HL-60 (cell line): ENCODE results near the gene MAGED2.
"Not testable (repeated sequence)": the region's sequence is repeated elsewhere in the genome, so short reads cannot be mapped to it uniquely, and the experiment has no call there.

Source experiments
- DNase-seq, 2 experiments: peaks; one replicate each; pipeline ENCODE4 v3.0.0-alpha.2; 2010 to 2020; ENCODE audit warnings: low read depth in 1 of 2, low spot score in 1 of 2
- H3K27ac ChIP-seq: fragments of 250-450 bp; sonication (Bioruptor Pico); replicated peaks from 2 replicates; pipeline ENCODE4 v1.5.1; 2020; ENCODE audit warnings: mild to moderate bottlenecking, moderate library complexity
- H3K27me3 ChIP-seq: fragments of 250-450 bp; sonication (Bioruptor Pico); 2 replicates; pipeline ENCODE4 v1.5.1; 2021; ENCODE audit warnings: mild to moderate bottlenecking, moderate library complexity; ENCODE audit not compliant: insufficient read depth, poor library complexity, severe bottlenecking
- H3K4me3 ChIP-seq: replicated peaks from 2 replicates; pipeline ENCODE4 v1.5.1; 2011; ENCODE audit warnings: mild to moderate bottlenecking, control low read depth, low read length; ENCODE audit not compliant: insufficient read depth
- CTCF ChIP-seq: IDR thresholded peaks from one replicate; pipeline ENCODE4 v1.5.1; 2011; ENCODE audit warnings: low read length, control low read depth, inconsistent platforms; ENCODE audit not compliant: insufficient read depth
- GABPA ChIP-seq: IDR thresholded peaks from 2 replicates; pipeline ENCODE4 v1.6.1; 2012; ENCODE audit warnings: low read depth
- POLR2AphosphoS5 ChIP-seq: IDR thresholded peaks from 2 replicates; pipeline ENCODE4 v1.6.1; 2012; ENCODE audit warnings: low read depth
- SPI1 ChIP-seq: IDR thresholded peaks from 2 replicates; pipeline ENCODE4 v1.6.1; 2012; ENCODE audit warnings: low read depth, mild to moderate bottlenecking, borderline replicate concordance
- long read RNA-seq: library from polyadenylated mRNA; unstranded; transcript quantifications from one replicate; pipeline ENCODE4 v2.0.0, GENCODE V29; 2020
- TF ChIP-seq, protein P1 (sequence below): IDR thresholded peaks from 2 replicates; pipeline ENCODE4 v1.6.1; 2012; ENCODE audit warnings: low read depth; ENCODE audit not compliant: insufficient replicate concordance

The MAGED2 gene, protein sequence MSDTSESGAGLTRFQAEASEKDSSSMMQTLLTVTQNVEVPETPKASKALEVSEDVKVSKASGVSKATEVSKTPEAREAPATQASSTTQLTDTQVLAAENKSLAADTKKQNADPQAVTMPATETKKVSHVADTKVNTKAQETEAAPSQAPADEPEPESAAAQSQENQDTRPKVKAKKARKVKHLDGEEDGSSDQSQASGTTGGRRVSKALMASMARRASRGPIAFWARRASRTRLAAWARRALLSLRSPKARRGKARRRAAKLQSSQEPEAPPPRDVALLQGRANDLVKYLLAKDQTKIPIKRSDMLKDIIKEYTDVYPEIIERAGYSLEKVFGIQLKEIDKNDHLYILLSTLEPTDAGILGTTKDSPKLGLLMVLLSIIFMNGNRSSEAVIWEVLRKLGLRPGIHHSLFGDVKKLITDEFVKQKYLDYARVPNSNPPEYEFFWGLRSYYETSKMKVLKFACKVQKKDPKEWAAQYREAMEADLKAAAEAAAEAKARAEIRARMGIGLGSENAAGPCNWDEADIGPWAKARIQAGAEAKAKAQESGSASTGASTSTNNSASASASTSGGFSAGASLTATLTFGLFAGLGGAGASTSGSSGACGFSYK
- long read RNA-seq, transcript MAGED2-207 (12 exons, 2,026 nt), result major isoform, 41 of 200 reads
- long read RNA-seq, transcript MAGED2-204 (13 exons, 2,048 nt), result minor isoform, 19 of 200 reads
- long read RNA-seq, transcript MAGED2-201 (12 exons, 1,958 nt), result minor isoform, 12 of 200 reads
- long read RNA-seq, partial matches to known transcripts, result 16 of 200 reads
- long read RNA-seq, other reads (novel, unspliced or antisense), result 111 of 200 reads

- no peak for TF ChIP-seq POLR2AphosphoS5
- TF ChIP-seq, protein P1, sequence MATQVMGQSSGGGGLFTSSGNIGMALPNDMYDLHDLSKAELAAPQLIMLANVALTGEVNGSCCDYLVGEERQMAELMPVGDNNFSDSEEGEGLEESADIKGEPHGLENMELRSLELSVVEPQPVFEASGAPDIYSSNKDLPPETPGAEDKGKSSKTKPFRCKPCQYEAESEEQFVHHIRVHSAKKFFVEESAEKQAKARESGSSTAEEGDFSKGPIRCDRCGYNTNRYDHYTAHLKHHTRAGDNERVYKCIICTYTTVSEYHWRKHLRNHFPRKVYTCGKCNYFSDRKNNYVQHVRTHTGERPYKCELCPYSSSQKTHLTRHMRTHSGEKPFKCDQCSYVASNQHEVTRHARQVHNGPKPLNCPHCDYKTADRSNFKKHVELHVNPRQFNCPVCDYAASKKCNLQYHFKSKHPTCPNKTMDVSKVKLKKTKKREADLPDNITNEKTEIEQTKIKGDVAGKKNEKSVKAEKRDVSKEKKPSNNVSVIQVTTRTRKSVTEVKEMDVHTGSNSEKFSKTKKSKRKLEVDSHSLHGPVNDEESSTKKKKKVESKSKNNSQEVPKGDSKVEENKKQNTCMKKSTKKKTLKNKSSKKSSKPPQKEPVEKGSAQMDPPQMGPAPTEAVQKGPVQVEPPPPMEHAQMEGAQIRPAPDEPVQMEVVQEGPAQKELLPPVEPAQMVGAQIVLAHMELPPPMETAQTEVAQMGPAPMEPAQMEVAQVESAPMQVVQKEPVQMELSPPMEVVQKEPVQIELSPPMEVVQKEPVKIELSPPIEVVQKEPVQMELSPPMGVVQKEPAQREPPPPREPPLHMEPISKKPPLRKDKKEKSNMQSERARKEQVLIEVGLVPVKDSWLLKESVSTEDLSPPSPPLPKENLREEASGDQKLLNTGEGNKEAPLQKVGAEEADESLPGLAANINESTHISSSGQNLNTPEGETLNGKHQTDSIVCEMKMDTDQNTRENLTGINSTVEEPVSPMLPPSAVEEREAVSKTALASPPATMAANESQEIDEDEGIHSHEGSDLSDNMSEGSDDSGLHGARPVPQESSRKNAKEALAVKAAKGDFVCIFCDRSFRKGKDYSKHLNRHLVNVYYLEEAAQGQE, result no peak
- TF ChIP-seq GABPA, result no peak
- TF ChIP-seq CTCF, result no peak
- H3K27me3 ChIP-seq, result no peaks in the 10 kb centered on the region
- peak within 1 kb of the TSS; percentile 37 for H3K27ac ChIP-seq
- no peak for DNase-seq
- peak within 1 kb of the TSS; percentile 82 for H3K4me3 ChIP-seq
Observed at GRCh38 chrX:54807524-54808108, at the start of gene MAGED2. TSS of gene MAGED2 (plus strand) at chrX:54807745. CDS start at chrX:54809332, 1,587 bp downstream.

GRCh38 chrX:54758114-54759055, 49.2 kb upstream of the MAGED2 start:
- no peak for DNase-seq
- no peak overlapping the region for H3K4me3 ChIP-seq
- H3K27ac ChIP-seq, result no peak overlapping the region
- TF ChIP-seq GABPA (no peak), SPI1 (no peak)
- no peaks in the 10 kb centered on the region for H3K27me3 ChIP-seq

DNA sequence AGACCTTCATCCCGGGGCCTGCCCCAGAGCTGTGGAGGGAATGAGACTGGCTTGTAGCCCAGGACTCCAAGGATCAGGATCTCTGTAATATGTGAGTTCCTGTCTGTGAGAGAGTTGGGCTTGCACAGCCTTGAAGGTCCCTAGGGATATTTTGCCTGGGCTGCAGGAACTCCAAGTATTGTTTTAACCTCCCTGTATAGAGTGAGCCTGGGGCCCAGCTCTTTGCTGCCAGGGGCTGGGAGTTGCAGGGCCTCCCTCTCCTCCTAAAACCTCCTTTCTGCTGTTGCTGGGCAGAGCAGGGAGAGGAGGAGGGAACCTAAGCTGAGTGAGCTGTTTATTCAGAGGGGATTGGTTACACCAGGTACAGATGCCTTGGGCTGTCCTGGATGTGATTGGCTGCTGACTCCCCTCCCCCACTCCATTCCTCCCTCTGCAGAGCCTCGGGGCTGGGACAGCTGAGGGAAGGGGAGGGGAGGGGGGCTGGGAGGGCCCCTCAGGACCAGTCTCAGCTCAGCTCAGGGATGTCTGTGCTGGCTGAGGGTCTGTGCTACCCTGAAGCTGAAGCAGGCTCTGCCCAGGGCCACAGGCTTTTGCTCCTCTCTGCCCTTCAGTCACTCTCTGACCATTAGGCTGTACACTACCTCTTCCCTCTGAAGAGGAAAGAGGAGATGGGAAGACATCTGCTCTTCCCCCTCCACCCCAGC, 33.0 kb upstream of the MAGED2 start:
- not testable (repeated sequence) for DNase-seq, H3K27ac ChIP-seq, H3K27me3 ChIP-seq, H3K4me3 ChIP-seq

- no peak for DNase-seq
- H3K27me3 ChIP-seq, result no peaks in the 10 kb centered on the region
- no peak overlapping the region for H3K27ac ChIP-seq
- no peak overlapping the region for H3K4me3 ChIP-seq
- TF ChIP-seq POLR2AphosphoS5, result no peak
- no peak for TF ChIP-seq GABPA
- TF ChIP-seq SPI1, result no peak
- TF ChIP-seq CTCF, result no peak
- TF ChIP-seq, protein P1, result no peak
Observed at GRCh38 chrX:54776061-54776460, 31.5 kb upstream of the MAGED2 start.
